IPS-20b (cell line): Measurements from ENCODE around the gene LYSMD4.

Experiments
- H3K27ac ChIP-seq: one replicate; pipeline ENCODE4 v1.5.1; 2013; ENCODE audit warnings: low read length
- H3K27me3 ChIP-seq: 2 replicates; pipeline ENCODE4 v1.6.1; 2013; ENCODE audit warnings: mild to moderate bottlenecking, low read length, inconsistent platforms; ENCODE audit not compliant: insufficient read depth
- H3K36me3 ChIP-seq: 2 replicates; pipeline ENCODE4 v1.6.1; 2013; ENCODE audit warnings: low read depth, mild to moderate bottlenecking, inconsistent platforms, low read length, moderate library complexity; ENCODE audit not compliant: insufficient read depth
- H3K4me1 ChIP-seq: 2 replicates; pipeline ENCODE4 v1.6.1; 2013; ENCODE audit warnings: mild to moderate bottlenecking, control low read depth, inconsistent platforms, low read length, moderate library complexity; ENCODE audit not compliant: insufficient read depth
- H3K4me3 ChIP-seq: 2 replicates; pipeline ENCODE4 v1.5.1; 2013; ENCODE audit warnings: mild to moderate bottlenecking, low read length, inconsistent platforms
- H3K9ac ChIP-seq: 2 replicates; pipeline ENCODE4 v1.6.1; 2013; ENCODE audit warnings: low read depth, mild to moderate bottlenecking, inconsistent platforms, low read length, moderate library complexity
- H3K9me3 ChIP-seq: 2 replicates; pipeline ENCODE4 v1.6.1; 2013; ENCODE audit warnings: mild to moderate bottlenecking, low read depth, low read length, inconsistent platforms; ENCODE audit not compliant: insufficient read depth

LYSMD4 gene

DNA sequence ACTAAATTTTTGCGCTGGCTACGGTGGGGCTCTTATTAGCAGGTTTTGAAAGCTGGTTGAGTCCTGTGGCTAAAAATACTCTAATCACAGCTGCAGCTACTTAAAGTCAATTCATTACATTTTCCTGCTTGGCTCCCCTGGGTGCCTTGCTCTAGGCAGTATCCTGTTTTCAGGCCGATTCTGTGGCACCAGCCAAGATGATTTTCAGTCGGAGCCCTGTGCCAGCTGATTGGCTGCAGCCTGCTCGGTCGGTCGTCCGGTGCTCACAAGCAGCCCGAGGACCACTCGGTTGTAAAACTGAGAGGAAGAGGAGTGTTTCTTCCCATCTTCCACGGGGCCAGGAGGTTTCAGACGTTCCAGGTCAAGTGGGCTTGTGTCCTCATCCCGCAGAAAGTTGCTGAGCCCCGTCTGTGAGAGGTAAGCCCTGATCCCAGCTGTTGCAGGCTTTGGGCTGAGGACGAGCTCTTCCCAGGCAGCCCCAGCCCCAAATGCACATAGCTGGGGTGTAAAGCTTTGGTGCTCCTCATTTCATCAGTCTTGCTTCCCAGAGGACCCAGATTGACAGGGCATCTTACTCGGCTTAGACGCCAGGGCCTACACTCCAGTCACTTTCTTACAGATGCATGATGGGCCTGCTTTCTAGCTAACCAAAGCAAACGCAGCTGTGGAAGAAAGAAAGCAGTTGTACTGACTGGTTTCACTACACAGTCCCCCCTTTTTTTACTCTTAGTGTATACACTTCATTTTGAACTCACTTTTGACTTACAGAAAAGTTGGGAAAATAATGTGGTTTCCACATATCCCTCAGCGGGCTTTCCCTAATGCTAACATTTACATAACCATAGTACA, 15.9 kb downstream of the LYSMD4 start:
- Histone ChIP-seq H3K27ac (no peak overlapping the region), H3K27me3 (no peaks in the 10 kb centered on the region), H3K9ac (no peak overlapping the region), H3K4me3 (no peak overlapping the region), H3K36me3 (peaks cover 17% of the 10 kb centered on the region; the same call in 1 of the 2 replicates), H3K9me3 (no peaks in the 10 kb centered on the region), H3K4me1 (no peaks in the 10 kb centered on the region)

DNA sequence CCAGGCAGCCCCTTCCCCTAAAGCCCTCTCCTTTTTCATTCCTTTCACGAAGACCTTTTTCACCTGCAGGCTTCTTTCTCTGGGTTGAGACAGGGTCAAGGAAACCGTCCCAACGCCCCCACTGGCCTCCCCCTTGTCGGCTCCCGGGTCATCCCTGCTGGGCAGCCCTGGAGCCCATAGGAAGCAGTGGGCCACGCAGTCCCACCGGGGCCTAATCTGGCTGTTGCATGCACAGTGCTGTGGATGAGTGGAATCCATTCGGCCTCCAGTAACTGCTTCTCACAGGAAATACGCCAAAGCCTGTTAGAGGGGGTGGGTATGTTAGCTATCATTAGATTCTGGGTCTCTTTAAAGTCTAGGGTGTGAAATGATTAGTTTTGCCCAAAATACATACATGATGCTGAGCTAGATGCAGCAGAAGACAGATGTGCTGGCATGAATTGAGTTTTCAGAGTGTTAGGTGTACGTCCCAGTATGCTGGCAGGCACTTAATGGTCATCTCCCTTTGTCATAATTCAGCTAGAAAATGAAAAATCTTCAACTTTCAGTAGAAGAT, 16.6 kb downstream of the LYSMD4 start:
- H3K9ac ChIP-seq = no peak overlapping the region
- H3K9me3 ChIP-seq = no peaks in the 10 kb centered on the region
- H3K36me3 ChIP-seq = peaks cover 19% of the 10 kb centered on the region; the same call in 1 of the 2 replicates
- H3K27me3 ChIP-seq = no peaks in the 10 kb centered on the region
- no peak overlapping the region for H3K27ac ChIP-seq
- no peak overlapping the region for H3K4me3 ChIP-seq
- no peaks in the 10 kb centered on the region for H3K4me1 ChIP-seq

DNA sequence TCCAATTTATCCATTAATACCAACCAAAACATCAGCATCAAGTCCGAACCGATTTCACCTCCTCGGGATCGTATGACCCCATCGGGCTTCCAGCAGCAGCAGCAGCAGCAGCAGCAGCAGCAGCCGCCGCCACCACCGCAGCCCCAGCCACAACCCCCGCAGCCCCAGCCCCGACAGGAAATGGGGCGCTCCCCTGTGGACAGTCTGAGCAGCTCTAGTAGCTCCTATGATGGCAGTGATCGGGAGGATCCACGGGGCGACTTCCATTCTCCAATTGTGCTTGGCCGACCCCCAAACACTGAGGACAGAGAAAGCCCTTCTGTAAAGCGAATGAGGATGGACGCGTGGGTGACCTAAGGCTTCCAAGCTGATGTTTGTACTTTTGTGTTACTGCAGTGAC, 20.8 kb downstream of the LYSMD4 start:
- Histone ChIP-seq H3K9me3 (no peaks in the 10 kb centered on the region), H3K27ac (no peak overlapping the region), H3K27me3 (no peaks in the 10 kb centered on the region), H3K36me3 (peaks cover 32% of the 10 kb centered on the region), H3K4me3 (no peak overlapping the region), H3K9ac (no peak overlapping the region), H3K4me1 (no peaks in the 10 kb centered on the region)

DNA sequence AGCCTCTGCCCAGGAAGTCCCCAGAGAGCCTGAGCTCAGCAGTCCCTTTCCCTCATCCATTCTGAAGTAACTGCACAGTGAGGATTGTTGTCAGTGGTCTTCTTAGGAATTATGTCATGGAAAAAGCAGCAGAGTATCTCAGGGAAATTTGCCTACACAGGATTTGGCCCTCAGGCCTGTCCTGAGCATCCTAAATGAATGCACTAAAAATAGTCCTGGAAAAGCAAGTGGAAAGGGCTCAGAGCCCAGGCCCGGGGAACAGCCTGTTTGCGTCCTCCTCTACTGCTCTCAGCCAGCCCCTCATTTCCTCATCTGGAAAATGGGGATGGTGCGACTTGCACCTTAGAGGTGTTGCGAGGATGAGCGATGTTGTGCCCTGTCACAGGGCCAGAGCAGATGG, 21.6 kb downstream of the LYSMD4 start:
- peaks cover 37% of the 10 kb centered on the region for H3K36me3 ChIP-seq
- no peaks in the 10 kb centered on the region for H3K4me1 ChIP-seq
- no peaks in the 10 kb centered on the region for H3K27me3 ChIP-seq
- no peaks in the 10 kb centered on the region for H3K9me3 ChIP-seq
- H3K27ac ChIP-seq = no peak overlapping the region
- no peak overlapping the region for H3K9ac ChIP-seq
- H3K4me3 ChIP-seq = no peak overlapping the region

DNA sequence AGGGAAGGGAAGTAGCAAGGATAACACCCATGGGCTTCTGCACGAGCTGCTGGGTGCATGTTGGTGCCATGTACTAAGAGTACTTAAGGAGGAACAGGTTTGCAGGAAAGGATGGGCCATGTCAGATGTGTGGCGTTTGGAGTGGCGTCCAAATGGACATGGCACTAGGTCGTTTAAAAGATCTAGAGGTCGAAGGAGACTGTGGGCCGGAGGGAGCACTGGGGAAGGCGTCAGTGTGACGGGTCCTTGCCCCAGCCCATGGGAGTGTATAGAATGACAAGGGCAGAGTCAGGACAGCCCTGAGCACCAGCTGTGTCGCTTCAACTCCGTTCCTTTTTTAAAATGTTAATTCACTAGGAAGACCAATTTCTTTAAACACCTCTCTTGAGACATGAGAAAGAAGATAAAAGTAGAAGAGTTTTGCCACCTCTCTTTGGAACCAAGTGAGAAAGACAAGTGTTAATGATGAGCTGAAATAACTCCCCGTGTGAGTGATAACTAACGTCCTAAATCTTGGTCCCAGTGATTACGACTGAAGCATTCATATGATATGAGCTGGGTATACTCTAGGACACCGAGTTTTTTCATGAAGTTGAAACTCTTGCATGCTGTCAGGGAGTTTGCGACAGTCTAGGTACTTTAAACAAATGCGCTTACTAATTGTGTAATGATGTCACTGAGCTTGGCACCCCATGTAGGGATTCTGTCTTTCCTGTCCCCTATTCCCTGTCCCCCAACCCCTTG, 23.8 kb downstream of the LYSMD4 start:
- Histone ChIP-seq H3K9ac (no peak overlapping the region), H3K4me1 (no peaks in the 10 kb centered on the region), H3K36me3 (peaks cover 30% of the 10 kb centered on the region)

DNA sequence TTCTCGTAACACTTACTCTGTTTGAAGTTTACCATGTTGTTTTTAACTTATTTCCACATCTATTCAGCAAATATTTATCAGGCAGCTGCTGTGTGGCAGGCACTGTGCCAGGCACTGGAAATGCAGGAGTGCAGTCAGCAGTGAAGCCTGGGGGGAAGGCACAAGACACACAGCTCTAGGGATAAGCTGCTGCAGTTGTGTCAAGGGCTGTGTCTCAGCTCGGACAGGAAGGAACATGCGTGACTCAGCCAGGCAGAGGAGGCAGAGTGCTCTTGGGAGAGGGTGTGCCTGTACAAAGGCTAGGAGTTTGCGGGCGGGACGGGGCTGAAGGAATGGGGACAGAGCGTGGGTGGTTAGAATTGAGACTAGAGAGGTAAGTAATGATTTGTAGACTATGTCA, 24.7 kb downstream of the LYSMD4 start:
- Histone ChIP-seq H3K4me3 (no peak overlapping the region), H3K9me3 (no peaks in the 10 kb centered on the region), H3K27ac (no peak overlapping the region), H3K36me3 (peaks cover 27% of the 10 kb centered on the region), H3K9ac (no peak overlapping the region), H3K27me3 (no peaks in the 10 kb centered on the region), H3K4me1 (peaks cover 5% of the 10 kb centered on the region; the same call in 1 of the 2 replicates)

More for the DNA sequence above, 23.8 kb downstream of the LYSMD4 start:
- Histone ChIP-seq H3K27me3 (no peaks in the 10 kb centered on the region), H3K27ac (no peak overlapping the region), H3K9me3 (no peaks in the 10 kb centered on the region), H3K4me3 (no peak overlapping the region)

DNA sequence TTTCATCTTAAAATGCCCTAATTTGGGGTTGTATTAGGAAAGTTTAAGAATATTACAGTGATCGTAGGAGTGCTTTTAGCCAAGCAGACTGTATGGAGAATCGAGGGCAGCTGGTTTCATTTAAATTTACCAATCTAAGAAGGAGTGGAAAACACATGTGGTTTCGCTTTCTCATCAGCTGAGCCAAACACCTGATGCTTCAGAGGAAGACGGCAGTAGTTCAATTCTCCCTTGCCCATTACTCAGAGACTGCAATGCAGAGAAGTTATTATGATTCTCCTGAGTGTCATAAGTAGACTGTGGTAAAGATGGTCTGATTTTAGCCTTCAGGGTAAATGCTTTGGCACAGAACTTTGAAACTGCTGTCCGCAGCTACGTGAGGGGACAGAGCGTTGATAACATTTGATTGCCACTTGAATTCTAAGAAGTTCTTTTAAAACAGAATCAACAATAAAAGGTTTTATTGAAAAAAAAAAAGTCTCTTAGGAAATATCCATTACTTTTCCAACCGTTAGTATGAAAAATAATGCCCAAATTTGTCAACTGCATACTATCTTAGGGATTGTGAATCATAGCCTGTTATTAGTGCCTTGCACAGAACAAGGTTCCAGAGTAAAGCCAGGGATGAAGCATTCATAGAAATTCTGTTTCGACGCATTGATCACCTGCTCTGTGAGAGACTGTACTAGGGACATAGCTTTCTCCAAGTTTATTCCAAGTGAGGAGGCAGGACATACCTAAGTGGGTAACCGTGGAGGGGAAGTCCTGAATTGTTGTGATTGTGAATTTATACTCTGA, 25.6 kb downstream of the LYSMD4 start:
- H3K4me1 ChIP-seq = peaks cover 13% of the 10 kb centered on the region; the same call in 1 of the 2 replicates
- no peak overlapping the region for H3K27ac ChIP-seq
- no peak overlapping the region for H3K9ac ChIP-seq
- no peak overlapping the region for H3K4me3 ChIP-seq
- no peaks in the 10 kb centered on the region for H3K9me3 ChIP-seq
- peaks cover 21% of the 10 kb centered on the region for H3K36me3 ChIP-seq
- no peaks in the 10 kb centered on the region for H3K27me3 ChIP-seq

DNA sequence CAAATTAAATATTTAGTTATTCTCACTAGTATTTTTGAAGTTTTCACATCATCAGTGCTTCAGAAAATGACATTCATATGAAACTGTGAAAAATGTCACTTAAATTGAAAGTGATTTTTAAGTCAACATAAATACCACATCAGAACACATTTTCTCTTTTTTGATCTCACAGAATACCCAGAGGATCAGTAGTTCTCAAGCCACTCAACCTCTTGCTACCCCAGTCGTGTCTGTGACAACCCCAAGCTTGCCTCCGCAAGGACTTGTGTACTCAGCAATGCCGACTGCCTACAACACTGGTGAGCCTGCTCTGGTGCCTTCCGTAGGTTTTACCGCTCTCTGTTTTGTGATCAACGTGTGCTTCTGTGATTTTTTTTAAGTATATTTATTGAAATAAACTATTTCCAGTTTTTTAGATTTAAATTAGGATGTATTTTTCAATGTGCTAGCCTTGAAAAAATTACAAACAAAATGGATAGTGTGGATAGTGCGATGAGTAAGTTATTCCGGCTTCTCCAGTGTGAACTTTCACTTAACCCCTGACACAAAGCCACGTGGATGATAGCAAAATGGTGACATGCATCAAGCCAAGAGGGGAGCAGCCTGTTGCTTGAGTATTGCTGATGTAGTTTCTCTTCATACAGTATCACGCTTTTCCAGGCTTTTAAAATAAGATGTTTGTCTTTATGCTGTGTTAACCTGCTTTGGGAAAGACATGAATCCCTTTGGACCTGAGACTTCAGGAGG, 26.5 kb downstream of the LYSMD4 start:
- H3K27ac ChIP-seq = no peak overlapping the region
- H3K4me3 ChIP-seq = no peak overlapping the region
- no peaks in the 10 kb centered on the region for H3K27me3 ChIP-seq
- no peaks in the 10 kb centered on the region for H3K9me3 ChIP-seq
- H3K36me3 ChIP-seq = peaks cover 19% of the 10 kb centered on the region
- H3K9ac ChIP-seq = no peak overlapping the region
- H3K4me1 ChIP-seq = peaks cover 13% of the 10 kb centered on the region; the same call in 1 of the 2 replicates

DNA sequence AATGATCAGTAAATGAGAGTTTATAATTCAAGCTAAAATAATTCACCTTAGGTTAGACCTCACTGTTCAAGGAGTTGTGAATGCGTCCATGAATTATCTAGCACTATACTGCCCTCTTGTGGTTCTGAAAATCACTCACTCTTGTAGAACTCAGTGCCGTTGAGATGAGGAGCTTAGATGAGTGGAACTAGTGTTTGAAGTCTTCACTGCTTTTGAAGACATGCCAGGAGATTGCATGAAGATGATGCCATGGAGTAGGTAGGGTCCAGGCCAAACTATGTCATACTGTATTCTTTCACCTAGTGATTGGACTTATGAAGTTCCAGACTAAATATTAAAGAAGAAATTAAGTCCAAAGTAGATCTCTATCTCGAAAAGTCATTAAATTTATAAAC, 28.8 kb downstream of the LYSMD4 start:
- Histone ChIP-seq H3K4me1 (peaks cover 13% of the 10 kb centered on the region; the same call in 1 of the 2 replicates), H3K36me3 (peaks cover 6% of the 10 kb centered on the region), H3K4me3 (no peak overlapping the region), H3K27me3 (no peaks in the 10 kb centered on the region), H3K27ac (no peak overlapping the region), H3K9ac (no peak overlapping the region), H3K9me3 (no peaks in the 10 kb centered on the region)

DNA sequence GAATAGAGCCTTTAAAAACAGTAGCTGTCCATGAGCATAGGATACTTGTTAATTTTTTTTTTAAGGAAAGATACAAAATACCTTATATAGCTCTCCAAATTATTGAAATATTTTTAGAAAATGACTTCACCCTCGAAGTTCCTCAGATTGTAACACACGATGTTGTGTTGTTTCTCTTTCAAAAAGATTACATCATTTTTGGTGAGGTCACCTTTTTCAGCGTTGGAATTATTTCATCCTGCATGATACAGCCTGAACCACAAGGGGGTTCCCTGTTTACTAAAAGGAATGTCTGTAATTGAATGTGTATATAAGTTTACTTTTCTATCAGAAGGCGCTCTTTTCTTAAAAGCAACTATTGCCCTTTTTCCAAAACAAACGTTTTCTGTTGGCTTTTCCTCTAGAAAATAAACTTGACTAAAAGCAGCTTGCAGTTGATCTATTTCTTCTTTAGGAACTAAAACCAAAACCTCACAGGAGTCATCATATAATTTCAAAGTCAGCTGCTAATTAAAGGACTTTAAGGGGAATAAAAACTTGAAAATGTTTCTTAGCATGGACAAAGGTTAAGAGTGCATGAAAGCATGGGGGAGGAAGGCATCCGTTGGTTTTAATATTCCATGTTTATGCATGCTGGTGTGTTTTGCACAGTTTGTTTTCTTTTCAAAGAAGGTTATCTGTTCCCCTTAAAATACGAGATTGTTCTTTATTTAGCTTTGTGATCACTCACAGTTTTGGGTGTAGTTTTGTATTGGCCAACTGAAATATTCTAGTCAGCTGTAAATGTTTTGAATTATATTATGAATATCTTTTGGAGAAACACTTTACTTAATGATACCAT, 29.4 kb downstream of the LYSMD4 start:
- Histone ChIP-seq H3K9ac (peak overlapping the region; percentile 47; the same call in 1 of the 2 replicates), H3K9me3 (no peaks in the 10 kb centered on the region), H3K27me3 (no peaks in the 10 kb centered on the region), H3K4me1 (peaks cover 13% of the 10 kb centered on the region; the same call in 1 of the 2 replicates), H3K4me3 (no peak overlapping the region), H3K36me3 (peaks cover 6% of the 10 kb centered on the region), H3K27ac (peak overlapping the region; percentile 30)
